GM19324 (cell line): ENCODE results near the gene STYXL1.
"Not testable (repeated sequence)": the region's sequence is repeated elsewhere in the genome, so short reads cannot be mapped to it uniquely, and the experiment has no call there.

Experiments
- ATAC-seq: cut with Tn5 transposase; IDR thresholded peaks from one replicate; pipeline ENCODE4 v1.9.1; 2021; ENCODE audit warnings: mild to moderate bottlenecking, moderate library complexity; ENCODE audit not compliant: unreplicated experiment, low FRiP score

The STYXL1 gene

DNA sequence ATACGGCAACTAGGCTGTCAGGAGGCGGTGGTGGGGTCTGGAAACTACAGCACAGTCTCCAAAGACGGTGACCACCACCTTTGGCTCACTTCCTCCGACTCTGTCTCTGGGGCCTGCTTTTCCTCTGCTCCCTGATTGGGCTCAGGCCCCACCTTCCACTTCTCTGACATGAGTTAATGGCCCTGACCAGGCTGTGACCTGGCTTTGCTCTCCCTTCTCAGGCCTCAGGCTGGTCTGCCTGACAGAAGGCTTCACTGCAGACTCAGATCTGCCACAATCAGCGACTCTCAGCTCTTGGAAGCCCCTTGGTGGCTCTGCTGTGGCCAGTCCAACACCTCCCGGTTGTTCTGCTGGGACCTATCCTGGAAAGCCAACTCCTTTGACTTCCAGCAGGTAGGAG is 7.7 kb downstream of the STYXL1 start:
- no peak for ATAC-seq

DNA sequence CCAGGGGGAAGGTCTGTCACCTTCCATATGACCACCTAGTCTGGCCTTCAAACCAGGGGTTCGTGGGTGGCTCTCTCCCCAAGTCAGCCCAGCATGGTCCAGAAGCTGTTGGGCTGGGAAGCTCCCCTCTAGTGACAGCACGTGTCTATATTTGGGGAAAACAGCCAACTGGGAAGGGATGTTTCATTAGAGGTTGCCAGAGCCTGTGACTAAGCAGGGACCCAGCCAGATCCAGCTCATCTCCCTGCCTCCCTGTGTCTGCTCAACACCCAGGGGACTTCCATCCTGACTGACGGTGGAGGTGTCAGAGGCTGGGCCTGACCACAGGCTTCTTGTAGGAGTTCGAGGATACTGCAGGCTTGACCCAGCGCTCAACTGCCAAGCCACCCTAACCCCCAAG is 10.5 kb downstream of the STYXL1 start:
- ATAC-seq = no peak

DNA sequence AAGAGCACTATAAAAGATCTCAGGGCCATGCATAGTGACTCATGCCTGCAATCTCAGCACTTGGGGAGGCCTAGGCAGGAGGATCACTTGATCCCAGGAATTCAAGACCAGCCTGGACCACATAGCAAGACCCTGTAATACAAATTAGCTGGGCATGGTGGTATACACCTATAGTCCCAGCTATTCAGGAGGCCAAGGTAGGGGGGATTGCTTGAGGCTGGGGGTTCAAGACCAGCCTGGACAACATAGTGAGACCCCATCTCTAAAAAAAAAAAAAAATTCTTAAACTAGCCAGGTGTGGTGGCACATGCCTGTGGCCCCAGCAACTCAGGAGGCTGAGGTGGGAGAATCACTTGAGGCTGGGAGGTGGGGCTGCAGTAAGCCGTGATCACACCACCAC is 15.8 kb downstream of the STYXL1 start:
- no peak for ATAC-seq

- ATAC-seq = not testable (repeated sequence)
Observed at GRCh38 chr7:76029682-76030081, 18.1 kb downstream of the STYXL1 start.

- ATAC-seq = no peak
Observed at GRCh38 chr7:76023002-76023401, 24.8 kb downstream of the STYXL1 start.

GRCh38 chr7:76022026-76022780 is 25.6 kb downstream of the STYXL1 start:
- no peak for ATAC-seq

- no peak for ATAC-seq
Observed at GRCh38 chr7:76020031-76020714, 27.6 kb downstream of the STYXL1 start.

DNA sequence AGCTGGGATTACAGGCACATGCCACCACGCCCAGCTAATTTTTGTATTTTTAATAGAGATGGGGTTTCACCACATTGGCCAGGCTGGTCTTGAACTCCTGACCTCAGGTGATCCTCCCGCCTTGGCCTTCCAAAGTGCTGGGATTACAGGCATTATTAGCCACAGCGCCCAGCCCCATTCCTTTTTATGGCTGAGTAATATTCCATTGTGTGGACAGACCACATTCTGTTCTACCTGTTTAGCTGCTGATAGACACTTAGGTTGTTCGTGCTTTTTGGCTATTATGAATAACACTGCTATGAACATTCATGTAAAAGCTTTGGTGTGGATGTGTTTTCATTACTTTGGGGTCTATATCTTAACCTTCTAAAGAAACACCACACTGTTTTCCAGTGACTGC is 29.3 kb downstream of the STYXL1 start:
- ATAC-seq = not testable (repeated sequence)

GRCh38 chr7:76016191-76016947 is 31.4 kb downstream of the STYXL1 start:
- ATAC-seq = no peak

- no peak for ATAC-seq
Observed at GRCh38 chr7:76011442-76011861, 36.3 kb downstream of the STYXL1 start.

DNA sequence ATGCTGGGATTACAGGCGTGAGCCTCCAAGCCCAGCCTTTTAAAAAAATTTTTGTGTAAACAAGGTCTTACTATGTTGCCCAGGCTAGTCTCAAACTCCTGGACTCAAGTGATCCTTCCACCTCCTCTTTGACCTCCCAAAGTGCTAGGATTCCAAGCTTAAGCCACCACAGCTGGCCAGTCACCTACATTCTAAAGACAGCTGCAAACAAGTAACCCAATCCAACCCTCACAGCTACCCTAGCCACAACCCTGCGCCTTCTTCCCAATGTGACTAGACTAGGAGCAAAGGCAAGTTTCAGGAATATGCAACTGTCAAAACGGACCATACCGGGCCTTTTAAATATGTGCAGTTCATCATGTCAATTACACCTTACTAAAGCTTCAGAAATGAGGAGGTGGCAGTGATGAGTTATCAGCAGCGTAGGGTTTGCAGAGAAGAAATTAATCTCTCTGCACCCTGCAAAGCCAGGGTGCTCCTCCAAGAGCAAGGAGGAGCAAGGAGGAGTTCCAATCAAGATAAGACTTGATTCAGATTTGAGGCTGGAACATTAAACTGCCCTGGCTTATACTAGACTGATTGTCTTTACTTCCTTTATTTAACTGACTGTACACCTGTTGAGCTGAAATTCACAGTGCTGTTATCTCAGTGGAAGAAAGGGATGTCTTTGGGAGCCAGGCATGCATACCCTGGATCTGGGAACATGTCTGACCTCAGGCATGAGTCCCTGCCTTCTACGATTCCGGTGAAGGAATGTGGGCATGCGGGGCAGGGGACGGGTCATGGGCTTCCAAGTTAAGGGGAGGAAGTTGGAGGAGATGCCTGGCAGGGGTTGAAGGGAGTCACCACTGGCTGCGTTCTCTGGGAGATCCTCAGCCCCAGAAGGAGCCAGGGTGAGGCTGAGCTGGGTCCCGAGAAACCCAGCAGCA is 37.9 kb downstream of the STYXL1 start:
- no peak for ATAC-seq

- ATAC-seq = no peak
Observed at GRCh38 chr7:76008156-76008687, 39.6 kb downstream of the STYXL1 start.

DNA sequence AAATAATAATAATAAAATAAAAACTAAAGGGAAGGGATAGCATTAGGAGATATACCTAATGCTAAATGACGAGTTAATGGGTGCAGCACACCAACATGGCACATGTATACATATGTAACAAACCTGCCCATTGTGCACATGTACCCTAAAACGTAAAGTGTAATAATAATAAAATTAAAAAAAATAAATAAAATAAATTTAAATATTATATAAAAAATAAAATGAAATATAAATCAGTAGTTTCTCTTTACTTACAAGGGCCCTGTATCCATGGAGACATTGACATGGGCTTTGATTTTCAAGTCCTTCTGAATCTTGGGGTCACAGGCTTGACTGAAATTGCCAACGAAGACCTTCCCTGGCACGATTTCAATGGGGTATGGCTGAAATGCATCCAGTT is 42.8 kb downstream of the STYXL1 start:
- ATAC-seq = not testable (repeated sequence)

GRCh38 chr7:76003351-76003750 is 44.4 kb downstream of the STYXL1 start:
- ATAC-seq = no peak

- no peak for ATAC-seq
Observed at GRCh38 chr7:76002822-76003221, 45.0 kb downstream of the STYXL1 start.

- no peak for ATAC-seq
Observed at GRCh38 chr7:76002139-76002538, 45.7 kb downstream of the STYXL1 start.

DNA sequence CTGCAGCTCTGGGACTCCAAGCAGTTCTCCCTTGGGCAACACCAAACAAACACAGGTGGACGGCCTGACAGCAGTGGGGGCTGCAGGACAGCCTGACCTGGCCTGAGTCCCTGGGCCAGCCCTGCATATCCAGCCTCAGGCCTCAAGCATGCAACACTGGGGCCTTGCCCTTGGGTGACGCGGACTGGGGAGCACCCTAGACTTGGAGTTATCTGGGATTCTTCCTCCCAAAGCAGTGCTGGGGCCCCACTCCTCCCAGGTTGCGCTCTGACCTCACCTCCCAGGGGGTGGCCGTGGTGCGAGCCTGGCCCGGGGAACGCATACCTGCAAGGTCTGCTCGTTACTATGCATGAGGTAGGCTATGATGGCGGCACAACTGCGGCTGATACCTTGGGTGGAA is 47.2 kb downstream of the STYXL1 start:
- no peak for ATAC-seq

GRCh38 chr7:75998038-75998437 is 49.8 kb downstream of the STYXL1 start:
- no peak for ATAC-seq

- ATAC-seq = no peak
Observed at GRCh38 chr7:75996476-75996875, 51.3 kb downstream of the STYXL1 start.

GRCh38 chr7:75995996-75996395 is 51.8 kb downstream of the STYXL1 start:
- no peak for ATAC-seq
